ENCODE data around the gene SLC2A9.

DNA sequence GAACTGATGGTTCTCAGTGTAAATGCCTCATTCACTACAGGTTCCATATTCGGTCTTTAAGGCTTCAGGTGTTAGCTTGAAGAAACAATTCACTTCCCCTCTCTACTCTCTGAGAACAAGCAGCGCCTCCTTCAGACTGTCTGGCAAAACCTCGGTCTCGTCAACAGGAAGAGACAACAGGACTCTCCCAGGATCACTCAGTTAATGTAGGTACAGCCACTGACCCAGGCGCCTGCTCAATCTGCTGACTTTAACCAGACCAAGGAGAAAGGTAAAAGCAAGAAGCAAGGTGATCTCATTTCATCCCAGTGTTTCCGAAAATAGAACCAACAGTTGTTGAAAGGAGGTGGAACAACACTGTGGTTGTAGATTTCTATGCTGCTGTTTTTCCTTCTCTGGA lies 102.2 kb downstream of the SLC2A9 start:
- no peak for TF ChIP-seq CTCF (IDR thresholded peaks at IDR 0.05)
- TF ChIP-seq POLR2A (IDR thresholded peaks at IDR 0.05) = no peak
